Measurements from ENCODE around the gene NFX1.

Gene NFX1

GRCh38 chr9:33288235-33288634 lies 2.1 kb upstream of the NFX1 start:
- Mint-ChIP-seq H3K4me1 (peaks cover 48% of the 10 kb centered on the region), H3K9me3 (no peaks in the 10 kb centered on the region), H3K36me3 (ENCODE audit: low read depth) (peaks cover 22% of the 10 kb centered on the region), H3K27me3 (peaks cover 3% of the 10 kb centered on the region), H3K27ac (peak overlapping the region; percentile 65), H3K4me3 (no peak overlapping the region)
- DNase-seq (no peak), ATAC-seq (no peak)

- Mint-ChIP-seq H3K4me1 (peaks cover 55% of the 10 kb centered on the region), H3K4me3 (peak overlapping the region; percentile 96), H3K27ac (peak overlapping the region; percentile 100), H3K36me3 (ENCODE audit: low read depth) (peaks cover 28% of the 10 kb centered on the region), H3K9me3 (no peaks in the 10 kb centered on the region), H3K27me3 (peaks cover 3% of the 10 kb centered on the region)
- ATAC-seq (no peak), DNase-seq (no peak)
Observed at GRCh38 chr9:33288828-33289483, 1.4 kb upstream of the NFX1 start.

GRCh38 chr9:33289496-33289895 lies 820 bp upstream of the NFX1 start:
- Mint-ChIP-seq H3K4me1 (peaks cover 60% of the 10 kb centered on the region), H3K4me3 (peak overlapping the region; percentile 96), H3K9me3 (no peaks in the 10 kb centered on the region), H3K27me3 (peaks cover 3% of the 10 kb centered on the region), H3K27ac (peak overlapping the region; percentile 100), H3K36me3 (ENCODE audit: low read depth) (peaks cover 33% of the 10 kb centered on the region)
- DNase-seq (peak; percentile 50), ATAC-seq (no peak)

DNA sequence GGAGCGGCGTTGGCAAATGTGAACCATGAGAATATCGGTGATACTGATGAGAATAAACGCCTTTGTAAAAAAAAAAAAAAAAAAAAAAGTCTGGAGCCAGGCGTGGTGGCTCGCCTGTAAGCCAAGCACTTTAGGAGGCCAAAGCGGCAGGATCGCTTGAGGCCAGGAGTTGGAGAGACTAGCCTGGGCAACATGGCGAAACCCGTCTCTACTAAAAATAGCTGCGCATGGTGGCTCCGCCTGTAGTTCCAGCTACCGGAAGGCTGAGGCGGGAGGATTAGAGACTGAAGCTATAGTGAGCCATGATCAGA lies 425 bp upstream of the NFX1 start:
- Mint-ChIP-seq H3K9me3 (no peaks in the 10 kb centered on the region), H3K4me1 (peaks cover 64% of the 10 kb centered on the region), H3K27me3 (peaks cover 3% of the 10 kb centered on the region), H3K36me3 (ENCODE audit: low read depth) (peaks cover 37% of the 10 kb centered on the region), H3K4me3 (peak overlapping the region; percentile 96), H3K27ac (peak overlapping the region; percentile 100)
- ATAC-seq (no peak), DNase-seq (no peak)

DNA sequence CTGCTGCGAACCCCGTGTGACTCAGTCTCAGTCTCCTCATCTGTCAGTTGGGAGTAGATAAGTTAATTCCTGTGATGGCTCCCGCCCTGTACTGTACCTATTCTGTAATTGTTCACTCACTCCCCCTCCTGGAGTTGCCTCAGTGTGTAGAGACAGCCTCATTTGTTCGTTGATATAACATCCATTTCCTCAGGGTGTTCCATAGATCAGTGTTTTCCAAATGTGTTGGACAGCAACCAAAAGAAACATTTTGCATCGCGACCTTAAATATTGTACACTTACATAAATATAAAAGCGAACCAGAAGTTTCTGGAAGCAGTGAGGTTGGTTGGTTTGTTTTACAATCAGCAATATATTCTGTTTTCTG lies 698 bp downstream of the NFX1 start:
- Mint-ChIP-seq H3K4me1 (peaks cover 73% of the 10 kb centered on the region), H3K4me3 (peak overlapping the region; percentile 96), H3K27ac (peak overlapping the region; percentile 100), H3K36me3 (ENCODE audit: low read depth) (peaks cover 43% of the 10 kb centered on the region), H3K27me3 (peaks cover 3% of the 10 kb centered on the region), H3K9me3 (no peaks in the 10 kb centered on the region)
- no peak for ATAC-seq
- DNase-seq = no peak

DNA sequence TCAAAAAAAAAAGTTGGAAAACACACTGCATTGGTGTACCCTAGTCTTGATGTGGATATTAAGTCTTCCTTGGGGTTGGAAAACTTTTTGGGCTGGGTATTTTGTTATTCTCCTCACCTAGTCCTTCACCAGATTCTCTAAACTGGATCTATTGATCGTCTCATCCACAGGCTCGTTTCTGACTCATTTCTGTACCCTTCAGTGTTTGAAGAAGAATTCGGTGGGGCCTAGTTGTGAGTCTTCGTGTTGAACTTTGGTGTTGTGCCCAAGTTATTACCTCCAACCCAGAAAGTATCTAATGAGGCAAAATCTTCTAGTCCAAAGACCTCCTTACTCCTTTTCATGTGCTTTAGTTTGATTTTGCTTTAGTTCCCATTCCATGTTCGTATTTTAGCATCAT lies 1.6 kb downstream of the NFX1 start:
- ATAC-seq = no peak
- Mint-ChIP-seq H3K27ac (peak overlapping the region; percentile 100), H3K4me3 (peak overlapping the region; percentile 96), H3K9me3 (no peaks in the 10 kb centered on the region), H3K4me1 (peaks cover 80% of the 10 kb centered on the region), H3K36me3 (ENCODE audit: low read depth) (peaks cover 52% of the 10 kb centered on the region), H3K27me3 (peaks cover 3% of the 10 kb centered on the region)
- DNase-seq = no peak

DNA sequence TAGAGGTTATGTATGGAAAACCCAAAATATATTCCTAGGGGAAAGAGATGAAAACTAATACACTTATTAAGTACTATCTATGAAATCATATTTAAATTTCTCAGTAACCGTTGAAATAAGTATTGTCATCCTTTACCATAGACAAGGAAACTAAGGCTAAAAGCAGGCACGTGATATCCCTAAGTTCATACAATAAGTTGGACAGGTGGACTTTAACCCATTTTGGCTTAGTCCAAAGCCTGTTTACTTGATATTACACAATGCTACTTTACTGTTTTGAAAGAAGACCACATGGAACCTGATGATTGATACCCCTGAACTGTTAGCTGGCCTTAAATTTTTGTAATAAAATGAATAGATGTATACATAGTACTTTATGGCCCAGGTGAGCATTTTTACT lies 3.5 kb downstream of the NFX1 start:
- Mint-ChIP-seq H3K4me1 (peaks cover 88% of the 10 kb centered on the region), H3K36me3 (ENCODE audit: low read depth) (peaks cover 71% of the 10 kb centered on the region), H3K27ac (peak overlapping the region; percentile 100), H3K4me3 (no peak overlapping the region), H3K27me3 (peaks cover 3% of the 10 kb centered on the region), H3K9me3 (no peaks in the 10 kb centered on the region)
- DNase-seq = no peak
- ATAC-seq = no peak

- Mint-ChIP-seq H3K36me3 (ENCODE audit: low read depth) (peaks cover 81% of the 10 kb centered on the region), H3K27me3 (peaks cover 3% of the 10 kb centered on the region), H3K4me1 (peaks cover 95% of the 10 kb centered on the region), H3K4me3 (peak overlapping the region; percentile 13), H3K9me3 (no peaks in the 10 kb centered on the region), H3K27ac (peak overlapping the region; percentile 68)
- ATAC-seq (no peak), DNase-seq (no peak)
Observed at GRCh38 chr9:33294670-33295432, 4.5 kb downstream of the NFX1 start.

- Mint-ChIP-seq H3K27ac (peak overlapping the region; percentile 72), H3K4me1 (peaks cover 91% of the 10 kb centered on the region), H3K36me3 (ENCODE audit: low read depth) (peaks cover 80% of the 10 kb centered on the region), H3K4me3 (peak overlapping the region; percentile 64), H3K27me3 (no peaks in the 10 kb centered on the region), H3K9me3 (no peaks in the 10 kb centered on the region)
- ATAC-seq = peak; percentile 30
- no peak for DNase-seq
Observed at GRCh38 chr9:33295571-33295970, 5.3 kb downstream of the NFX1 start.

- peaks cover 75% of the 10 kb centered on the region for H3K36me3 Mint-ChIP-seq (ENCODE audit: low read depth)
- peaks cover 72% of the 10 kb centered on the region for H3K4me1 Mint-ChIP-seq
- H3K9me3 Mint-ChIP-seq = no peaks in the 10 kb centered on the region
- ATAC-seq (peak; percentile 48), DNase-seq (no peak)
- H3K27me3 Mint-ChIP-seq = no peaks in the 10 kb centered on the region
- H3K4me3 Mint-ChIP-seq = peak overlapping the region; percentile 60
- H3K27ac Mint-ChIP-seq = peak overlapping the region; percentile 79
Observed at GRCh38 chr9:33297432-33297831, 7.1 kb downstream of the NFX1 start.

GRCh38 chr9:33300546-33300945 lies 10.2 kb downstream of the NFX1 start:
- Mint-ChIP-seq H3K36me3 (ENCODE audit: low read depth) (peaks cover 63% of the 10 kb centered on the region), H3K4me1 (peaks cover 46% of the 10 kb centered on the region), H3K27ac (no peak overlapping the region), H3K27me3 (no peaks in the 10 kb centered on the region), H3K9me3 (no peaks in the 10 kb centered on the region), H3K4me3 (no peak overlapping the region)
- DNase-seq (no peak), ATAC-seq (no peak)

DNA sequence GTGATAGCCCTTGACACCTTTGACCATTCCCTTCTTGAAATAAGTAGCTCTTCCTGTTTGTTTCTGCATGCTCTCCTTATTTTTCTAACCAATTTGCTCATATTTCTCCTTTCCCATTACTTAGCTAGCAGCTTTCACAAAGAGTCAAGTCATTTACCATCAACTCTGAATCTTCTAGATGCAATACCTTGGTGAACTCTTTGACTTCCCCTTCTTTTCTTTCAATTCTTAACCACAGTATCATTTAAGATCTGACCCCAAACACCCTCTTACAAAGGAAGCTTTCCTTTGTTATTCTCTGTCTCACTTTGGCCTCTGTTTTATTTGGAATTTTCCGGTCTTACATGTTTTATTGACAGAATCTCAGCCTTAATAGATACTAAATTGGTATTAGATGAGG lies 14.0 kb downstream of the NFX1 start:
- peaks cover 11% of the 10 kb centered on the region for H3K4me1 Mint-ChIP-seq
- ATAC-seq (no peak), DNase-seq (no peak)
- no peaks in the 10 kb centered on the region for H3K9me3 Mint-ChIP-seq
- peaks cover 50% of the 10 kb centered on the region for H3K36me3 Mint-ChIP-seq (ENCODE audit: low read depth)
- H3K27me3 Mint-ChIP-seq = no peaks in the 10 kb centered on the region
- no peak overlapping the region for H3K4me3 Mint-ChIP-seq
- H3K27ac Mint-ChIP-seq = no peak overlapping the region

DNA sequence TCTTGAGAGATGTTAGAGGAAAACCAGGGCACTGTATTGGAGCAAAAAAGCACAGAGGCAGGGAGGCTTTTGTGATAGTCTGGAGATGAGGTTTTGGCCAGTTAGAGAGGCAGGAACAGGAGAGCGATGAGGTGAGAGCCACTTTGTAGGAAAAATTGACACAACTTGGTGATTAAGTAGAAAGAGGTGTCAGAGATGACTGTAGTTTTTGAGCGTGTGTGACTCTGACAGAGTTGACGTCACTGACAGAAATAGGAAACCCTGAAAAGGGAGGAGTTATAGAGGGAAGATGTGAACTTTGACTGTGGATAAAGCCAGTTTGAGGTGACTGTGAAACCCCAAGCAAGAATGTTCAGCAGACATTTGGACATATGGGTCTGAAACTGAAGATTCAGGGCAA lies 15.7 kb downstream of the NFX1 start:
- no peaks in the 10 kb centered on the region for H3K9me3 Mint-ChIP-seq
- ATAC-seq = peak; percentile 98
- H3K27me3 Mint-ChIP-seq = no peaks in the 10 kb centered on the region
- H3K27ac Mint-ChIP-seq = no peak overlapping the region
- H3K36me3 Mint-ChIP-seq (ENCODE audit: low read depth) = peaks cover 54% of the 10 kb centered on the region
- H3K4me1 Mint-ChIP-seq = peaks cover 18% of the 10 kb centered on the region
- no peak for DNase-seq
- no peak overlapping the region for H3K4me3 Mint-ChIP-seq

DNA sequence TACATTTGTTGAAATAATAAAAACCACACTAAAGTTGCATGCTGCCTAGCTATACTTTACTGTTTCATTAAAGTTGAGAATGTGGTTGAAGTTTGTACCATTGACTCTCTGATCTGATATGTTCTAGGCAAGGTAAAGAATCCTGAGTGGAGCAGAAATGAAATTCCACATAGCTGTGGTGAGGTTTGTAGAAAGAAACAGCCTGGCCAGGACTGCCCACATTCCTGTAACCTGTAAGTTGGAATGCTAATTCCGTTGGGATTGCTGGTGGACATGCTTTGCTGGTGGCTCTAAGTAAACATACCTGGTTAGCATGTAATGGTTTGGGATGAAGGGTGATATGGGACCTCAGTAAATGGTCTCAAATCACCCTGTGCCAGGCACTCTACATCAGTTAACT lies 16.8 kb downstream of the NFX1 start:
- peaks cover 26% of the 10 kb centered on the region for H3K4me1 Mint-ChIP-seq
- no peaks in the 10 kb centered on the region for H3K9me3 Mint-ChIP-seq
- peak overlapping the region; percentile 35 for H3K4me3 Mint-ChIP-seq
- no peak overlapping the region for H3K27ac Mint-ChIP-seq
- no peak for DNase-seq
- ATAC-seq = no peak
- no peaks in the 10 kb centered on the region for H3K27me3 Mint-ChIP-seq
- peaks cover 58% of the 10 kb centered on the region for H3K36me3 Mint-ChIP-seq (ENCODE audit: low read depth)

DNA sequence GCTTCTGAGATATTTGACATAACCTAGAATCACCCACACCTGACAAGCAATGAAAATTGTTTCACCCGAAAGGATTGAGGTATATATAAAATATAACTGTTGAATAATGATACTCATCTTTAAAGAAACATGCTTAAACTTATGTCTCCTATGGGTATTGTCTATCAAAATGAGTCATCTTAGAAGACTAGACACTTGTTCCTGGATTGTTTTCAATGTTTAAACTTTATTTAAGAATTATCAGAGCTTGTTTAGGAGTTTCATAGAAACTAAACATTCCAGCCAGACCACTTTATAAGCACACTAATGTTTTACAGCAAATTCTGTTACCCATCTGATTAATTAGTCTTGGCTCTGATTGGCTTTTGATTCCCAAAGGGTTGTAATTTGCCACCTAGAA lies 19.6 kb downstream of the NFX1 start:
- no peak overlapping the region for H3K4me3 Mint-ChIP-seq
- H3K9me3 Mint-ChIP-seq = no peaks in the 10 kb centered on the region
- peak overlapping the region; percentile 49 for H3K27ac Mint-ChIP-seq
- ATAC-seq (no peak), DNase-seq (no peak)
- H3K4me1 Mint-ChIP-seq = peaks cover 26% of the 10 kb centered on the region
- H3K27me3 Mint-ChIP-seq = no peaks in the 10 kb centered on the region
- H3K36me3 Mint-ChIP-seq (ENCODE audit: low read depth) = peaks cover 66% of the 10 kb centered on the region

Data from activated naive CD8-positive, alpha-beta T cell treated with anti-CD3 and anti-CD28 coated beads, Interleukin-2, amount 50 U/mL, for 24 hours (primary cell).